OCI-M1 (cell line): ENCODE measurements around the gene LETM1.

Experiments
- DNase-seq: peaks from one replicate; lab custom pipeline; 2025; lab: John Stamatoyannopoulos, UW

LETM1 gene

DNA sequence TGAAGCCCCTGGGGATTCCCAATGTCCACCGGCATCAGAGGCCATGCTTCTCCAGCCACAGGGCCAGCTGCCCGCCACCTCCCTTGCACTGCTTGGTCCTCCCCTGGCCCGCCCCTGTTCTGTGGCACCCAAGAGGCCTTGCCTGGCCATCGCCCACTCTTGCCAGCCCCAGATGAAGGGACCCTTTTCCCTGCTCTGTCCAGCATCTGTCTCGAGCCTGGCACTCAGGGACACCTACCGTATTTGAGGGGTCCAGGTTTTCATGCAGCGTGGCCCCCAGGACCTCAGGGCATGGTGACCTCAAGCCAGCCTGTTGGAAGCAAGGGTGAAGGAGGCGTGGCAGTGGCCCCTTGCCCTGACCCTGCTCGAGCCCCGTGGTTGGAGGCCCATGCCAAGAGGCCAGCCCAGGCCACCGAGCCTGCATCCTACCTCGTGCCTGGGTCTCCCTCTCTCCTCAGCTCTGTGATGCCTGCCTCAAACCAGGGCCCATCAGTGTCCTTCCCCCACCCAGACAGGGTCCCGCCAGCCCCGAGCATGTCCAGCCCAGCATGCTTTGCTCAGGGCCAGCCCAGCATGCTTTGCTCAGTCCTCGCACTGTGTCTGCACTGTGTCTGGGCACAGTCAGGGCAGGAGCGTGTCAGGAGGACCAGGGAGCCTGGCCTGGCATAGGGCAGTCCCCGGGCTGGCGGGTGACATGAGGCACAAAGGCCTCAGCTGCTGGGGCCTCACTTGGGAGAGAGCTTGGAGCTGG is 77.1 kb downstream of the LETM1 start:
- no peak for DNase-seq

DNA sequence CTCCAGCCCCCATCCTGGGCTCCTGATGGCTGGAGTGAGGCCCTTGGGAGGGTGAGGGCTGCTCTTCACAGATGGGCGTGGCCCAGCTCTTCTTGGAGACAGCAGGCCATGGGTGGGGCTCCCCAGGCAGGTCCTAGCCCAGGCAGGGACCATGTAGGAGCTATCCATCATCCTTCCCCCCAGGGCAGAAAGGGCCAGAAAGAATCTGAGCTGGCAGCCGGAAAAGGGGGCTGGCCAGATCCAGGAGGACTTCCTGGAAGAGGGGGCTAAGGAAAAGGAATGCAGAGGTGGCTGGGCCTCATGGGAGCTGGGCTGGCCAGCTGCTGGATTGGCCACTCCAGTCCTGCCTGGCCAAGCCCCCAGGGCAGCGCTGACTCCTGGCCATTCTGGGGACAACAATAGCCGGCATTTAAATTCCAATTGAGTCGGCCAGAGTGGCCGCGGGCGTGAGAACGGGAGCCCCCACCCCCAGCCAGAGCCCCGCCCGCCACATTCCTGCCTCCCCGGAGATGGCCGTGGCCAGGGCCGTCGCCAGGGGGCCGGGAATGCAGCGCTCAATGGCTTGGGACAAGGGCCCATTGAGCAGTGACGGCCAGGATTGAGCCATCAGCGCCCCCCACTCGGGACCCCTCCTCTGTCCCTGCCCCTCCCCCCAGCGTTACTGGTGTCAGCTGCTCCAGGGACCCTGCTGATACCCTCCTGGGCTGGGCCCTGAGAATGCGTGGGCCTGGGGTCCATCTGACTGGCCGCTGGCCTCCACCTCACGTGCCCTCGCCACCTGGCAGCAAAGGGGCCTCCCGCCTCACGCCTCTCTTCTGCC is 77.9 kb downstream of the LETM1 start:
- peak; percentile 27 for DNase-seq

DNA sequence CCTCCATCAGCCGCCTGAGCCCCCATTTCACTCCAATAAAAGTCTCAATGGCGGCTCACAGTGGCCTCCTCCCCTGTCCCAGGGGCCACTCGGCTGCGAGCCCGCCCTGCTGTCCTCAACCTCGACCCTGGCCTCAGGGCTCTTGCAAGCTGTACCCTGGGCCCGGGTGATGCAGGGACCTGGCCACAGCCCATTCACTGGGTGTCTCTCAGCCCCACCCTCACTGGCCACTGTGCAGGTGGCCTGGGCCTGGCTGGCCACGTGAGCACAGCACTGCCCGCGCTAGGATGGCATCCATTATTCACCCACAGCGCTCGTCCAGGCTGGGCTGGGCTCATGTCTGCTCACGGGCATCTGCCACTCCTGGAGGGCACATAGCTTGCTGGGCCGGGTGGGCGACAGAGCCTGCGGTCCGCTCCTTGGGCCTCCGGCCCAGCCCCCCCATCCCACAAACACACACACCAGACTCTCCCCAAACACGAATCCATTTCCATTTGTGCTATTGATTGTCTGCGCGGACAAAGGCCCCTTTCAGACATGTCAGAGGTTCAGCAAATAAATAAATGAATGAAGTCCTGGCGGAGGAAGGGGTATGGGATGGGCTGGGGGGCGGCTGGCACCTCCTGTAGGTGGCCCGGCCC is 79.3 kb downstream of the LETM1 start:
- DNase-seq, result no peak

DNA sequence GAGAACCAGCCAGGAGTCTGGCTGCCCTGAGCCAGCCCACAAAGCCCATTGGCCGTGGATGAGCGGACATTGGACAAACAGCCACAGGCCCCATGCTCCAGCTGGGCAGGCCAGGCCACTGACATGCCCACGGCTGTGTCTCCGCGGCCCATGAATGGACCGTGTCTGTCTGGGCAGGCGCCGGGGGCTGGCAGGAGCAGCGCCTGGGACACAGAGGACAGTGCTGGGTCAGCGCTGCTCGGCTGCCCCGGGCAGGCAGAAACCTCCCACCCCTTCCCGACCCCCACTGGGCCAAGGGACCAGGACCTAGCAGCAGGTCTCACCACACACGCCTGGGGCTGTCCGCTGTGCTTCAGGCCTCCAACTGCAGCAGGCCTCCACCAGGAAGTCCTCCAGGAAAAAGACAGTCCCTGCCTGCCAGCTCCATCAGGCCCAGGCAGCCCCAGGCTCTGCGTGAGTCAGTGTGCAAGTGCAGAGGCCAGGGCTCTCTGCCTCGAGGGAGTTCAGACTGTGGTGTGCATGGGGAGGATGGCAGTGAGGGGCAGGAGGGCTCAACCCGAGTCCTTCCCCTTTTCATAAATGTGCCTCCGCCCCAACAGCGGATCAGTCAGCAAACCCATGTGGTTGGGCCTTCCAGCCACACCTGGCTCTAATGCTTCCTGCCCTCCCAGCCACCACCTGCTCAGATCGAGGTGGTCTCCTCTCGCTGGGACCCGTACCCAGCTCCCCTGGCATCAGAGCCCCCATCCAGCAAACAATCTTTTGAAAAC is 80.0 kb downstream of the LETM1 start:
- DNase-seq, result peak; percentile 27

DNA sequence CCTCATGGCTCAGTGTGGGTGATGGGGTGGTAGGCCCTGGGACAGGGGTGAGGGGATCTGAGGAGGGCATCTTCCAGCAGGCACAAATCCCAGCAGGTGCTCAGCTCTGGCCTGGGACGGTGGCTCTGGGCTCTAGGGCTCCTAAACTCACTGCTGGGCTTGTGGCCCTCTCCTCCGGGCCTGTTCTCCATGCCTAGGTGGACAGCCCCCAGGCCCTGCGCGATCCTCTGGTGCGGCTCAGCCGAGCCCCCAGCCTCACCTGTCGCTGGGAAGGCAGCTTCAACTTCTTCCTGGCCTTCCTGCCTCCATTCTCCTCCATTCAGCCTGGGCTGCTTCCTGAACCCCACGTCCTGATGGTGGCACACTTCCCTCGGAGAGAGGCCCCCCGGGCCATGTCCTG is 82.2 kb downstream of the LETM1 start:
- no peak for DNase-seq

DNA sequence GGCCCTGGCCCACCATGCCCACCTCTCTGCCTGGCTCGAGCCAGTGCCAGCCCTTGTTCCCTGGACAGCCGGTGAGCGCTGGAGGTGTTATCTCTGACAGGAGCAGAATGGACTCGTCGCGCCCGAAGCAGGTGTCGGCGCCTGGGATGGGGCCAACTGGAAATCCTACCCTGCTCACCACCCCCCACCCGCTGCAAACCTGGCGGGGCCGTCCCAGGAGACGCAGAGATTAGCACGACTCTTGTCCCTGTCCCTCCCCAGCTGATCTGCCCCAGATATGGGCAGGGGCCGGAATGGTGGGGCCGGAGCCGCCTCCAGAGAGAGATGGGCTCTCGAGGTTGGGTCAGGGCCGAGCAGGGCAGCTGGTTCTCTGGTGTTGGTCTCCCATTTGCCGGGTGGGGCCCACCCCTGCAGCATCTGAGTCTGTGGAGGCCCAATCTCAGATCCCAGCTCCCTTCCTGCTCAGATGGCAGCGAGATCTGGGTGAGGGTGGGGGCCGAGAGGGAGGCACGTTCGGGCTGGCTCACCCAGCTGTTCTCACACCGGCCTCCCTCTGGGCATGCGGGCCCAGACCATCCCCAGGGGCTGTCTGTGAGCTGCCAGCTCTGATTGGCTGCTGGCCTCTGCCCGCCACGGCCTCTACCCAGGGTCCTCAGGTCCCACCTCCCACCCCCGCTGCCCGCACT is 83.0 kb downstream of the LETM1 start:
- DNase-seq, result no peak

DNA sequence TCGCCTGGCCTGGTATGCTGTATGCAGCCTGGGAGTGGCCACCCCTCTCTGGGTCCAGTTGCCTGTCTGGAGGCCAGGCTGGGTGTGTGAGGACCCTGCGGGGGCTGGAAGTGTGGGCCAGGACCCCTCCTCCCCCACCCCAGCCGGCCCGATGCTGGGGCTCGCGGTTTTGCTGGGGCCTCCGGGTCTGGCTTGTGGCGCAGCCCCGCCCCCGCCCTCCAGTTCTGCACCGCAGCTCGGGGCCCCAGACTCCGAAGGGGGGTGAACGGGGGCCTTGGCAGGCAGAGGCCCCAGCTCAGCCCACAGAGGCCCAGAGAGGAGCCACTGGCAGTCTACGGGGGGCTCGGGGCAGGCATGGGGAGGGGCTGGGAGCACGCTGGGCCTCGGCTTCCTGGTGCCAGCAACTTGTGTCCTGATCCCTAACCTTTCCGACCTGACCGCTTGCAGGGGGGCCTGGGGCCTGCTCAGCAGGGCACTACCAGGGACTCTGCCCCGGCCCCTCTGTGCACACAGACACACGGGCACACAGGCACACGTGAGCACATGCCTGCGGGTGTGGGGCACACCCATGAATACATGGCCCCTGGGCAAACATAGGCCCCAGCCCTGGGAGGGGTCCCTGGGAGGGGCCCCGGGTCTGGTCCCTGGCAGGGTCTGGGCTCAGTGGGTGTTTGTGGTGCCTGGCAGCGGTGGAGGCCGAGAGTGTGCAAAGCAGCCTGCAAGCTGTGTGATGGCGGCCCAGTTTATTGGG is 84.2 kb downstream of the LETM1 start:
- peak; percentile 58 for DNase-seq

DNA sequence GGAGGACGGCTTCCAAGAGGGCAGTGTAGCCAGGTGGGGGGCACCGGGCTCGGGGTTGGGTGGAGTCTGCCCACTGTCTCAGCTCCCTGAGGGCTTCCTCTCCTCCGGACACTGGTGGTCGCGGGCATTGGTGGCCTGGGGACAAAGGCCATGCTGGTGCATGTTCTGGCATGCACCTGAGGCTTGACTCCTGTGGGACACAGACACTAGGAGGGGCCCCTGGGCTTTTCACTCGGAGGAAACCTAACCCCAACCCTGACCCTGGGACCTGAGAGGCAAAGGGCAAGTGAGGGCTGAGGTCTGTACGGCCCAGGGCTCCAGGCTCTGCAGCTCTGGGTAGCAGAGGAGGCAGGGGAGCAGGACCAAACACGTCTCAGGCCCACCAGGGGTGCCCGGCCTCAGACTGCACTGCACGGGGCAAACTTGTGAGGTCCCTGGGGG is 85.1 kb downstream of the LETM1 start:
- DNase-seq, result no peak

DNA sequence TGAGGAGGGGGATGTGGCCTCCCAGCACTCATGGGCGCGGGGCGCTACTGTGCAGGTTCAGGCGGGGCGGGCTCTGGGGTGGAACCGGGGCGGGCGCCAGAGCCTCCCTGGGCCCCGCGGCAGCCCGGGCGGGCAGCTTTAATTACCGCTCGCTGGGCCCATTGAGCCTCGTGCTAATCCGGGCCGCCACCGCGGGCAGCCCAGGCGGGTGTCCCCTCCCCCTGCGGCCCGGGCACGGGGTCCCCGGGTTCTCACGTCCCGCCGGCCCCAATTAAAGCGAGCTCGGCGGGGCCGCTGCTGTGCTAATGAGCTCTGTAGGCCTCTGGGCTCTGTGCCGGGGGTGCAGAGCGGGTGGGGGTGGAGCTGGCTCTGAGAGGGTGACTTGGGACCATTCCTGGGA is 85.7 kb downstream of the LETM1 start:
- DNase-seq, result no peak

DNA sequence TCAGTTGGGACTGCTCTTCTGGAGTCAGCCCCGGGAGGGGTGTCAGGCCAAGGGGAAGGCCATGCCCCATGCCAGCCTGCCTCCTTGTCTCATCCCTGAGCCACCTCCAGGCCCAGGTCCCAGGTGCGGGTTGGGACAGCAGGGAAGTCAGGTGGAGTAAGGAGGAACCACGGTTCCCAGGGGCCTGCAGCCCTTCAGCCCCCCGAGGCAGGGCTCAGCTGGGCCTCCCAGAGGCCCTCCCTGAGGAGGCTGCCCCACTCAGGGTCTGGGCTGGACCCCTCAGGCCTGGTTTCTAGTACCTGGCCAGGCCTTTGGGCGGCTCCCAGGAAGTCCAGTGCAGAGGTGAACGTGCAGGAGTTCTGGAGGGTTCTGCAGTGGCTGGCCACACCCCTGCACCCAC is 86.3 kb downstream of the LETM1 start:
- DNase-seq, result no peak

DNA sequence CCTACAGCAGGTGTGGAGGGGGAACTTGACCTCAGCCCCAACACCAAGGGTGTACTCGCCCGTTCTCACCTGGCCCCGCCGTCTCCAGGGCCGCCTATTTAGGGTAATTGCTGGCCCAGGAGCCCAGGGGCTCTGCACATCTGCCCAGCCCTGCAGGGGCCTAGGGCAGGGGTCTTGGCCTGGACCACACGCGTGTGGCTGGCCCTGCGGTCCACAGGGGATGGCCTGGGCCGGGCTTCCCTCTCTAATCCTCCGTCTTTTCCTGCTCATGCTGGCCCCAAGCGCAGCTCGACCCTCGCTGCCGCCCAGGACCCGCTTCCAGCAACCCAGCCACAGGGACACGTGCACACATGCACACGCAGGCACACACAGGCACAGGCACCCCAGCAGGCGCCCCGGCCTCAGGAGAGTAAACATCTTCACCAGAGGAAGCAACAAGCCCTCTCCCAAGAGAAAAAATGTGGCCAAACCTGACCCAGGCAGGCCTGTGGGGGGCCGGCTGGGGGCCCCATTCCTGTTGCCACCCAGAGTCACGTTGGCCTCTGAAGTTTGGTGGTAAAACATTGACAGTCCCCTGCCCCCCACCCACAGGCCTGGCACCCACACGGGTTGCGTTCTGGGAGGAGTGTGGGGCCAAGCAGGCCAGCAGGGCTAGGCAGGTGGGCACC is 87.5 kb downstream of the LETM1 start:
- no peak for DNase-seq

DNA sequence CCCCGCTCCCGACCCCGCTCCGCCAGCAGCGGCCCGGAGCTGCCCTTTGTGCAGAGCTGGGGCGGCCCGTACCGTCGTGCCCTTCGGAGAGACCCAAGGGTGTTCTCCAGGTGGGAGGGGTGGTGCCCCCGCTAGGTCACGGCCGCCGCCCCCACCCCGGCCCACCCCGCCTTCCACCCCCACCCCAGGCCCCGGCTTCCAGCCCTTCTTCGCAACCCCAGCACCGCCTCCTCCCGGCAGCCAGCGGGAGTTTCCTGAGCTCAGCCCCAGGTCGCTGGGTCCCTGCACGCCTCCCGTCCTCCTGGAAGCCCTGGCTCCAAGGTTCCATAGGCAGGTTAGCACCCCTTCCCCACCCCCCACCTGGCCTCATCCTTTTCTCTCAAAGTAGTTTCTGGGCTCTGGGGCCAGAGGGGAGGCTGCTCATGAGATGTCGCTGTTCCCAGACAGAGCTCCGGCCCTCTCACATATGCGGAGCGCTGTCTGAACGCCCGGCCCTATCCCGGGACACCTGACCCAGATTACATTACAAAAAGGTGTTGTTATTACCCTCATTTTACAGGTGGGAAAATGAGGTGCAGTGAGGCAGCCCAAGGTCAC is 88.1 kb downstream of the LETM1 start:
- peak; percentile 68 for DNase-seq

DNA sequence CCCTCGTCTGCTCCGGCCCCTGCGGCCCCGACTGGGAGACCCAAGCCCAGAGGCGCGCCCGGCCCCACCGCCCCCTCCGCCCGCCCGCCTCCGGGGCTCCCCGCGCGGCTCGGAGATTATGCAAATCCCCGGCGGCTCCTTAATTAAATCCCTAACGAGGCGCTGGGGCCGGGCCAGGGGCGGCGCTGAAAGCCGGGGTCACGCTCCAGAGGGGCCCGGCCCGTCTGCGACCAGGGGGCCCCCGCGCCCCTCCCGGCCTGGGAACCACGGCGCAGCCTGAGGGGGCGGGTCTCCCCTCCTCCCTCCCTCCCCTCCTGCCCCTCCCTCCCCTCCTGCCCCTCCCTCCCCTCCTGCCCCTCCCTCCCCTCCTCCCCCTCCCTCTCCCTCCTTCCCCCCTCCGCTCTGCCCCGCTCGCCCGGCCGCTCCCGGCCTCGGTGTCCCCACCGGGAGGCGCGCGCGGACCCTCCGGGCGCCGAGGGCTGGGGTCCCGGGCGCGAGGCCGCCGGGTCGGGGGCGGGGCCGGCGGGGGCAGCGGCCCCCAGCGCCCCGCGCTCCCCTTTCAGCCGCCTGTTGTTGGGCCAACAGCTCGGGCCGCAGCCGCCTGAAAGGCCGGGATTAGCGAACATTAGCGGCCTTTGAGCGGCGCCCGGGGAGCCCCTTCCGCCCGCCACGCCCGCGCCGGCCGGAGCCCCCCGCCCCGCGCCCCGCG is 88.7 kb downstream of the LETM1 start:
- DNase-seq, result no peak

DNA sequence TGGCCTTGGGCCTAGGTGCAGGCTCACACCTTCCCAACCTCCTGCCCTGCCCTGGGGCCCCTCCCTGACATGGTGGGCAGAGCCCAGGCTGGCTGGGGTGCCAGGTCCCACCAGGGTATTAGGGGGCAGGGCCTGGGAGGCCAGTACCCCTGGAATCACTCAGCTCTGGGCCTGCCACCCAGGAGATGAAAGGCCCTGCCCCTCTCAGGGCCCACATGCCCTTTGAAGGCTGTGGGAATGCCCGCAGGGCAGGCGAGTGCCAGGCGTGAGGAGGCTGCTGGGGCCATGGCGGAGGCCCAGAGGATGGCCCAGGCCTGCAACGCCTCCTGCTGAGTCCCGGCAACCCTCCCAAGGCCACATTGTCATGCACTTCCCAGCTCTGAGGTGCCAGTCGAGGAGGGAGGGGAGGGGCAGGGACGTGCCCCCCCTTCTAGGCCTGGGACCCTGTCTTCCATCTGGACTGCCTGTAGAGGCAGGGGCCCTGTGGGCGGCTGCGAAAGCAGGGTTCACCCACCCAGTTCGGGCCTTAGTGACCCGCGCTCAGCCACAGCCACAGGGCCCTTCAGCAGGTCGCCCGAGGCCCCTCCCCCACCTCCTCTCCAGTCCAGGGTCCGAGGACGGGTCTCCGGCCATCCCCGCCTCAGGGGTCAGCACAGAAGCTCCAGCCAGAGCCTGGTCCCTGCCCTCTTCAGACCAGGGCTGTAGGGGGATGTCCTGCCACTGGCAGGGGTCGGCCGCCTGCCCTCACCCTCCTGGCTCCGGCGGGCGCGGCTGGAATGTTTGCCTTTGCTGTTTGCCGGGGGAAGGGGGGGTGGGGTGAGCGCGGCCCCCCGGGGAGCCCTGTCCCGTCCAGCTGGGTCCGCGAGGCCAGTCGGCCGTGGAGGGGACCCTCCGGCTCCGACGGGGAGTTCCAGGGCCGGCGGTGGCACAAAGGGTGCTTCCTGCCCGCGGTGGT is 89.6 kb downstream of the LETM1 start:
- no peak for DNase-seq

DNA sequence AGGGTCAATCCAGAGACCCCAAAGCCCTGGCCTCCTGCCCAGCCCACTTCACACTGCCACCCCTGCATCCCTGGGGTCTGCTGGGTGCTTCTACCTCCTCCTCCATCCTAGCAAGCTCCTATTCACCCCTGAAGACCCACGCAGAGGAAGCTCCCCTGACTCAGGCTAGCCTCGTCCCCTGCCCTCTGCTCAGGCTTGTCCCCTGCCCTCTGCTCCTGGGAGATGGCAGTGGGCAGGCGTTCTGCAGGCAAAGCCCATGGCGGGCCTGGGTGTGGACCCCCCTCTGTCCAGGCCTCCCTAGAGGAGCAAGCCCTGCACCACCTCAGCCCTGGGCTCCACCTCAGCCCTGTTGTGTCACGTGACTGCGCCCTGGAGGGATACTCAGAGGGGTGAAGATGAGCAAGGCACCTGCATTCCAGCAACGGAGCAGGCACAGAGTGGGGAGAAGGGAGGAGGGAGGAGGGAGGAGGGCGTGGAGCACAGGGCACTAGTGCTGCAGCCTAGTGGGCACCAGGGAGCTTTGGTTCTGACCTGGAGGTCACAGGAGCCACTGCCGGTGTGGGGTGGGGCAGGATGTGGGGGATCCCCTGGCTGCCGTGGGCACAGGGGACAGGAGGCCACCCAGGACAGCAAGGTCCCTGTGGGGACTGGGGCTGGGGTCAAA is 90.4 kb downstream of the LETM1 start:
- no peak for DNase-seq

DNA sequence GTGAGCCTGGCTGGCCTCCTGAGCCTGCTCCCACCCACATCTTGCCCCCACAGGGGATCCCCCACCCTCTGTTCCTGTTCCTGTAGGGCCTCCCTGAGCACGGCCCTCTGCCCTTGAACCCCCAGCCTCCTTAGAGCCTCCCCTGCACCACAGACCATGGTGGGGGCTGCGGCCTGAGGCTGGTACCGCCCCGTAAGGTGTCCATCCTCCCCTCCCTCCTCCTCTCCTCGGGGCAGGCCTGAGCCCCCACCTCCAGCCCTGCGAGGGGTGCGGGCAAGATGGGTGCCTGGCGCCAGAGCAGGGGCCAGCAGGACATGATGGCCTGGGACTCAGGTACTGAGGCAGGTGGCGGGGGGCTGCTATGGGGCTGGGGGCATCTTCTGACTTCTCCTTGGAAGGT is 91.3 kb downstream of the LETM1 start:
- no peak for DNase-seq

DNA sequence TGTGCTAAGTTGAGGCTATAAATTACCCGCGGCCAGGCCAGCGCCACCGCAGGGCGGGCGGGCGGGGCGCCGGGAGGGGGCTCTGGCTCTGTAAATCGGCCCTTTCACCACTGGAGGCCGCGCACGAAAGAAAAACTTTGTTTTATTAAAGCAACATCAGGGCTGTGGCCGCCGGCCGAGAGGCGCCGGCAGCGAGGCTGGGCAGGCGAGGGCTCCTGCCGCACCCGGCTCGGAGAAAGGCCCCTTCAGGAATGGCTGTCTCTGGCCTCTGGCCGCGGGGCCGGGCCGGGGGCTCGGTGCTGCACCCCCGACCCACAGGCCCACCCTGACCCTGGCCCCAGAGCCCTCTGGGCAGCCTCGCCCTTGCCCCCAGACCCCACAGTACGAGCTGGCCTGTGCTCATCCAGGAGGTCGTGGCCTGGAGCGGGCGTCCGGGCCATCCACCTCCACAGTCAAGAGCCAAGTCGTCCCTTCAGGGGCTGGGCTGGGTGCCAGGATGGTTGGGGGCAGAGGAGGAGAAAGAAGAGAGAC is 92.3 kb downstream of the LETM1 start:
- peak; percentile 86 for DNase-seq
